ENCODE measurements around the gene EDARADD.
"Not testable (repeated sequence)": the region's sequence is repeated elsewhere in the genome, so short reads cannot be mapped to it uniquely, and the experiment has no call there.

EDARADD gene

GRCh38 chr1:236440373-236440772 is 46.3 kb downstream of the EDARADD start:
- ATAC-seq, result no peak

- ATAC-seq, result no peak
Measured at GRCh38 chr1:236450779-236451178, 56.7 kb downstream of the EDARADD start.

- ATAC-seq, result peak; percentile 45 to 55
Measured at GRCh38 chr1:236451796-236452373, 57.8 kb downstream of the EDARADD start.

GRCh38 chr1:236455243-236455642 is 61.2 kb downstream of the EDARADD start:
- ATAC-seq, result no peak

GRCh38 chr1:236457775-236458174 is 63.7 kb downstream of the EDARADD start:
- peak; percentile 83 to 93 for ATAC-seq

GRCh38 chr1:236458996-236459395 is 64.9 kb downstream of the EDARADD start:
- no peak for ATAC-seq

- no peak for ATAC-seq
Measured at GRCh38 chr1:236460103-236460502, 66.0 kb downstream of the EDARADD start.

- not testable (repeated sequence) for ATAC-seq
Measured at GRCh38 chr1:236464197-236464596, 70.1 kb downstream of the EDARADD start.

- ATAC-seq, result peak in 1 of 2 donors; percentile 20
Measured at GRCh38 chr1:236465231-236465958, 71.3 kb downstream of the EDARADD start.

GRCh38 chr1:236465959-236466303 is 71.8 kb downstream of the EDARADD start:
- ATAC-seq, result peak; percentile 32 to 33

- no peak for ATAC-seq
Measured at GRCh38 chr1:236467327-236467641, 73.2 kb downstream of the EDARADD start.

GRCh38 chr1:236468625-236469024 is 74.5 kb downstream of the EDARADD start:
- ATAC-seq, result no peak

GRCh38 chr1:236469466-236469865 is 75.4 kb downstream of the EDARADD start:
- no peak for ATAC-seq

- no peak for ATAC-seq
Measured at GRCh38 chr1:236471096-236471495, 77.0 kb downstream of the EDARADD start.

- ATAC-seq, result no peak
Measured at GRCh38 chr1:236471653-236472052, 77.6 kb downstream of the EDARADD start.

GRCh38 chr1:236472850-236473788 is 79.0 kb downstream of the EDARADD start:
- ATAC-seq, result no peak

- no peak for ATAC-seq
Measured at GRCh38 chr1:236476019-236476418, 81.9 kb downstream of the EDARADD start.

GRCh38 chr1:236480758-236481436 is 86.8 kb downstream of the EDARADD start:
- no peak for ATAC-seq

GRCh38 chr1:236484310-236484971 is 90.4 kb downstream of the EDARADD start:
- no peak for ATAC-seq

- no peak for ATAC-seq
Measured at GRCh38 chr1:236486356-236487002, 92.4 kb downstream of the EDARADD start.

GRCh38 chr1:236489161-236489560 is 95.1 kb downstream of the EDARADD start:
- not testable (repeated sequence) for ATAC-seq

Data from activated CD4-positive, CD25-positive, alpha-beta regulatory T cell treated with anti-CD3 and anti-CD28 coated beads, Interleukin-2, amount 50 U/mL, for 24 hours (primary cell).